Measurements from ENCODE around the gene TESPA1.

Gene TESPA1

DNA sequence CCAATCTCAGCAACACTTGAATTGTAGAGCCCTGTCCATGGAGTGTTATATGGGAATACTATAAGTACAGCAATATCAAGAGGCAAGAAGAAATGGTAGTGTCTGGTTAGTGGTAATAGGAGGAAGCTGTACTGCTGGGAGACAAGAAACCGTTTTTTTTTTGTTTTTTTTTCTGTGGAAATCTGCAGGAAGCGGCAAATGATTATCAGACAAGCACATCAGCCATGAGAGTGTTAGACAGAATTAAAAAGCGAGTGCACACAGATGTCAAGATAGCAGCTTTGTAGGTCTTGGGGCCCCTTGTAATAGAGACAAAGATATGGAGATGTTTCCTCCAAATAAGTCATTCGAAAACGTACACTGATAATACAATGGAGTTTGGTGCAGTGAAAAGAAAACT, 6.7 kb downstream of the TESPA1 start:
- H3K79me2 ChIP-seq (ENCODE audit: control insufficient read depth, low read length): peaks cover 15% of the 10 kb centered on the region

DNA sequence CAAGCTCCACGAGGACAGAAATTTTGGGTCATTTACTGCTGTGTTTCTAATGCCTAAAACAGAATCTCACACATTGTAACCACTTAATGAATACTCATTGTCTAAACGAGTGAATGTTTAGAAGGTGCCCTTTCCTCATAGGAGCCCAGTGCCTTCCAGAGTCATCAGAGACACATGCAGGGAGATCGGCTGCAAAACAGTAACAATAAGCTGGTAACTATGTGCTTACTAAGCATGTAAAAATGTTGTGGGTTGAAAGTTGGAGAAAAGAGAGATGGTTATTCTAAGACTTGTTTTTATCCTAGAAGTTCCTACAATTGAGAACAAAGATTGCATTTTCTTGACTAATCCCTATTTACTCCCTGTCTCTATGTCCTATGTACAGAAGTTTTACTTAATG, 7.4 kb downstream of the TESPA1 start:
- Histone ChIP-seq H3K27me3 (ENCODE audit: control insufficient read depth, low read length) (no peaks in the 10 kb centered on the region), H3K4me3 (ENCODE audit: low read length) (no peak overlapping the region), H3F3A (ENCODE audit: control insufficient read depth, insufficient read depth) (no peaks in the 10 kb centered on the region), H3K9me3 (ENCODE audit: control insufficient read depth, insufficient read depth, low read length) (no peaks in the 10 kb centered on the region), H3K9me2 (replicated peaks; ENCODE audit: control insufficient read depth, low read length) (no peaks in the 10 kb centered on the region), H3K4me2 (ENCODE audit: low read length) (no peak overlapping the region), H3K79me2 (ENCODE audit: control insufficient read depth, low read length) (peaks cover 9% of the 10 kb centered on the region), H3K27ac (ENCODE audit: low read depth, low read length) (no peak overlapping the region), H4K20me1 (ENCODE audit: control insufficient read depth, insufficient read depth, low read depth, low read length) (no peaks in the 10 kb centered on the region), H3K4me1 (ENCODE audit: control insufficient read depth, low read length) (peaks cover 9% of the 10 kb centered on the region), H3K36me3 (ENCODE audit: control insufficient read depth, low read length) (peaks cover 54% of the 10 kb centered on the region)
- no peak for TF ChIP-seq EZH2phosphoT487 (IDR thresholded peaks at IDR 0.05; ENCODE audit: borderline replicate concordance, low read length)
- TF ChIP-seq, protein P1, sequence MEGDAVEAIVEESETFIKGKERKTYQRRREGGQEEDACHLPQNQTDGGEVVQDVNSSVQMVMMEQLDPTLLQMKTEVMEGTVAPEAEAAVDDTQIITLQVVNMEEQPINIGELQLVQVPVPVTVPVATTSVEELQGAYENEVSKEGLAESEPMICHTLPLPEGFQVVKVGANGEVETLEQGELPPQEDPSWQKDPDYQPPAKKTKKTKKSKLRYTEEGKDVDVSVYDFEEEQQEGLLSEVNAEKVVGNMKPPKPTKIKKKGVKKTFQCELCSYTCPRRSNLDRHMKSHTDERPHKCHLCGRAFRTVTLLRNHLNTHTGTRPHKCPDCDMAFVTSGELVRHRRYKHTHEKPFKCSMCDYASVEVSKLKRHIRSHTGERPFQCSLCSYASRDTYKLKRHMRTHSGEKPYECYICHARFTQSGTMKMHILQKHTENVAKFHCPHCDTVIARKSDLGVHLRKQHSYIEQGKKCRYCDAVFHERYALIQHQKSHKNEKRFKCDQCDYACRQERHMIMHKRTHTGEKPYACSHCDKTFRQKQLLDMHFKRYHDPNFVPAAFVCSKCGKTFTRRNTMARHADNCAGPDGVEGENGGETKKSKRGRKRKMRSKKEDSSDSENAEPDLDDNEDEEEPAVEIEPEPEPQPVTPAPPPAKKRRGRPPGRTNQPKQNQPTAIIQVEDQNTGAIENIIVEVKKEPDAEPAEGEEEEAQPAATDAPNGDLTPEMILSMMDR (IDR thresholded peaks at IDR 0.05; ENCODE audit: low read depth, low read length, poor library complexity, severe bottlenecking): no peak

More for the DNA sequence above, 6.7 kb downstream of the TESPA1 start:
- Histone ChIP-seq H3K4me3 (ENCODE audit: low read length) (no peak overlapping the region), H3K4me2 (ENCODE audit: low read length) (no peak overlapping the region), H3K36me3 (ENCODE audit: control insufficient read depth, low read length) (peaks cover 54% of the 10 kb centered on the region), H3K9me2 (replicated peaks; ENCODE audit: control insufficient read depth, low read length) (no peaks in the 10 kb centered on the region), H3K9me3 (ENCODE audit: control insufficient read depth, insufficient read depth, low read length) (no peaks in the 10 kb centered on the region), H3K27me3 (ENCODE audit: control insufficient read depth, low read length) (no peaks in the 10 kb centered on the region), H3K27ac (ENCODE audit: low read depth, low read length) (no peak overlapping the region), H3F3A (ENCODE audit: control insufficient read depth, insufficient read depth) (no peaks in the 10 kb centered on the region), H4K20me1 (ENCODE audit: control insufficient read depth, insufficient read depth, low read depth, low read length) (no peaks in the 10 kb centered on the region), H3K4me1 (ENCODE audit: control insufficient read depth, low read length) (peaks cover 16% of the 10 kb centered on the region)
- TF ChIP-seq, protein P1 (IDR thresholded peaks at IDR 0.05; ENCODE audit: low read depth, low read length, poor library complexity, severe bottlenecking): no peak
- no peak for TF ChIP-seq EZH2phosphoT487 (IDR thresholded peaks at IDR 0.05; ENCODE audit: borderline replicate concordance, low read length)

DNA sequence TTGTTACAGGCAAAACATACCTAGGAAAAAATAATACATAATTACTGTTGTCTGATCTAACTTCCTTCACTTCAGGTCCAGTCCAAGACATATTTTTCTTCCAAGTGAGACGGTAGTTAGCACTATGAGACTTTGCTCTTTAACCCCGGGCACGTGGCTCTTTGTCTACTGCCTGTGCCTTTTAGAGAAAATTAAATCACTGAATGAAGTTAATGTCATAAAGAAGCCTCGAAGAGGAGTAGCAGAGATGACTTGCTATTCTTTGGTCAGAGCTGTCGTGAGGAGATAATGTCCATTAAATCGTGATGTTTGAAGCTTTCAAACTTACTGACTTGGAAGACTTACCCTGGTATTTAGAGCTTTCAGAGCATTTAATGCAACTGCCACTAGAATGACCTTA, 8.7 kb downstream of the TESPA1 start:
- Histone ChIP-seq H3K4me2 (ENCODE audit: low read length) (no peak overlapping the region), H4K20me1 (ENCODE audit: control insufficient read depth, insufficient read depth, low read depth, low read length) (no peaks in the 10 kb centered on the region), H3K9me3 (ENCODE audit: control insufficient read depth, insufficient read depth, low read length) (no peaks in the 10 kb centered on the region), H3K36me3 (ENCODE audit: control insufficient read depth, low read length) (peaks cover 52% of the 10 kb centered on the region), H3K27ac (ENCODE audit: low read depth, low read length) (no peak overlapping the region), H3K4me1 (ENCODE audit: control insufficient read depth, low read length) (peaks cover 3% of the 10 kb centered on the region; the same call in 1 of the 2 replicates), H3K27me3 (ENCODE audit: control insufficient read depth, low read length) (no peaks in the 10 kb centered on the region), H3K79me2 (ENCODE audit: control insufficient read depth, low read length) (0 out of 2 replicates have a peak, but pooled peaks cover 2% of the 10 kb centered on the region), H3K4me3 (ENCODE audit: low read length) (no peak overlapping the region), H3K9me2 (replicated peaks; ENCODE audit: control insufficient read depth, low read length) (no peaks in the 10 kb centered on the region), H3F3A (ENCODE audit: control insufficient read depth, insufficient read depth) (no peaks in the 10 kb centered on the region)
- TF ChIP-seq, protein P1 (IDR thresholded peaks at IDR 0.05; ENCODE audit: low read depth, low read length, poor library complexity, severe bottlenecking): no peak
- no peak for TF ChIP-seq EZH2phosphoT487 (IDR thresholded peaks at IDR 0.05; ENCODE audit: borderline replicate concordance, low read length)

Data from DOHH2 (cell line).